ENCODE measurements around the gene NSUN6. TPM values are rescaled to one million over a fixed set of nuclear protein-coding genes. Genes with fewer than 3 reads are reported as not detected.
A peak's percentile ranks its signal among the peaks of the same experiment; 100 is the strongest.

Gene NSUN6
- total RNA-seq, result 8.9 TPM
- long read RNA-seq, partial matches to known transcripts, result 3 of 14 reads
- long read RNA-seq, other reads (novel, unspliced or antisense), result 7 of 14 reads

- DNase-seq (ENCODE audit: low spot score), result peak; percentile 95
Observed at GRCh38 chr10:18651324-18652007, at the start of gene NSUN6. Gene NSUN6, minus strand, starts transcription at chr10:18651587. Its CDS starts 384 bp downstream, at chr10:18651203.

- no peak for DNase-seq (ENCODE audit: low spot score)
Observed at GRCh38 chr10:18699849-18700840, 48.8 kb upstream of the NSUN6 start.

DNA sequence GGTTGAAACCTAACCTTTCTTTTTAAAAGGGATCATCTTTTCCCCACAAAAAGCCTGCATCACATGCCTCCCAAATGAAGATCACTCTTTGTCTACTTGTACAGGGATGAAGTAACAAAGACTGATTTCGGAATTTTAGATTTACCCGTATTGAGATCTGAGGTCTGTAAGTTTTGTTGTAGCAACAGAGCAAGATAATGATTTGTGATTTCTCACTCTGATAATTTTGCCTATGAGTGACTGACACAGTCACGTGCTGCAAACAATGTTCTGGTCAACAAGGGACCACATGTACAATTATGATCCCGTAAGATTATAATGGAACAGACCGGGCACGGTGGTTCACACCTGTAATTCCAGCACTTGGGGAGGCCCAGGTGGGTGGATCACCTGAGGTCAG is 39.2 kb upstream of the NSUN6 start:
- DNase-seq (ENCODE audit: low spot score), result no peak

- DNase-seq (ENCODE audit: low spot score), result no peak
Observed at GRCh38 chr10:18689498-18689897, 38.1 kb upstream of the NSUN6 start.

- DNase-seq (ENCODE audit: low spot score), result no peak
Observed at GRCh38 chr10:18687706-18688105, 36.3 kb upstream of the NSUN6 start.

DNA sequence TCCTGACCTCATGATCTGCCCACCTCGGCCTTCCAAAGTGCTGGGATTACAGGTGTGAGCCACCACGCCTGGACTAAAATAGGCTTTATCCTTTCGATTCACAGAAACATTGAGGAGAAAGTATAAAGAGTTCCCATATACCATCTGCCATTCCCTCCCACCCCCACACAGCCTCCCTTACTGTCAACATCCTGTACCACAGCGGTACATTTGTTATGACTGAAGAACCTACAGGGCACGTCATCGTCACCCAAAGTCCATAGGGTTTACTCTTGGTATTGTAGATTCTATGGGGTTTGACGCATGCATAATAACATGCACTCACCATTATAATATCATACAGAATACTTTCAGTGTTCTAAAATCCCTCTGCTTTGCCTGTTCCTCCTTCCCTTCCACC is 35.8 kb upstream of the NSUN6 start:
- DNase-seq (ENCODE audit: low spot score), result no peak

- DNase-seq (ENCODE audit: low spot score), result no peak
Observed at GRCh38 chr10:18685555-18685954, 34.2 kb upstream of the NSUN6 start.

- no peak for DNase-seq (ENCODE audit: low spot score)
Observed at GRCh38 chr10:18684953-18685352, 33.6 kb upstream of the NSUN6 start.

- DNase-seq (ENCODE audit: low spot score), result no peak
Observed at GRCh38 chr10:18684416-18684815, 33.0 kb upstream of the NSUN6 start.

DNA sequence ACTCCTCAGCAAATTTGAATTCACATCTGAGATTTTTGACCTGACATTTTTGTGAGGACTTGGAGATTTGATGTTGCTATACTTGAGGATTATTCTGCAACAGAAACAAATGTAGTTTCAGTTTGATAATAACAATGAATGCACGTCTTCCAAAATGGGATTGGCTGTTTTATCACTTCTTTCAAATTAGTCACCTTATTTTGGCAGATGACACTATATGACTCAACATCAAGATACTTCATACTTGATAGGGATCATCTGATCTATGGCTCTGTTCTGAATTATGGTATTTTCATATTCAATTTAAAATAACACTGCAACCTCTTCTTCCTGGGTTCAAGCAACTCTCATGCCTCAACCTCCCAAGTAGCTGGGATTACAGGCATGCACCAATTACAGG is 32.0 kb upstream of the NSUN6 start:
- DNase-seq (ENCODE audit: low spot score), result no peak

DNA sequence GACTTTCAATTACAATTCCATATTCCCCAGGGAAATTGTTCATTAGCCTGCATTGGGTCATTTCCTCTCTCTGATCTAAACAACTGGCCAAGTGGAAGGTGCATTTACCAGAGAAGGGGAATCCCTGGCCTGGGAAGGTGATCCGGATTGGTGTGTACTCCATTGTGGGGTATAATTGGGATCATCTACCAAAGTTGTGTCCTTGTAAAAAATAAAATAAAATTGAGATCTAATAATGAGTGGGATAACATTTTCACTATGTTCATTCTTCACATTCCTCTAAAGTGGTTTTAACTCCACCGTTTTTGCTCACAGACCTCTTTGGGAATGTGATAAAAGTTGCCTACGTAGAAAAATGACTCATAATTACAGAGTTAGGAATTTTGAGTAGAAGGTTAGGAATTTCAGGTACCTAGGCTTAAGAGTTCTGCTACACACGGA is 30.6 kb upstream of the NSUN6 start:
- no peak for DNase-seq (ENCODE audit: low spot score)

DNA sequence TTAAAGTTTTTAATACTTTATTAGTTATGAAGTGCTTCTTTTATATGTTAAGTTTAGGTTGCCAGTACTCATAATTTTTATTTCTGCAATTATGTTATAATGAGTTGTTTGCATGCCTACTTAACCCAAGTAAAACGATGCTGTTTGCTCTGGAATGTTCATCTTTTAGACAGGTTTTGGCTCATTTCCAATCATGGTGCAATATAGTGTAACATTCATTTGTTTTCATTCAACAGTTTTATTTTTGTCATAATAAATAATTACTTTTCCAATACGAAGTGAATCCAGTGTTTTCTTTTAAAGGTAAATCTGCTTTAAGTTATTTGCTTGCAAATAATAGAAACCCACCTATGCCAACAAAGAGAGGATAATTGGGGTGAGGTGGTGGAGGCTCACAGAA is 30.0 kb upstream of the NSUN6 start:
- no peak for DNase-seq (ENCODE audit: low spot score)

GRCh38 chr10:18680754-18681153 is 29.4 kb upstream of the NSUN6 start:
- no peak for DNase-seq (ENCODE audit: low spot score)

DNA sequence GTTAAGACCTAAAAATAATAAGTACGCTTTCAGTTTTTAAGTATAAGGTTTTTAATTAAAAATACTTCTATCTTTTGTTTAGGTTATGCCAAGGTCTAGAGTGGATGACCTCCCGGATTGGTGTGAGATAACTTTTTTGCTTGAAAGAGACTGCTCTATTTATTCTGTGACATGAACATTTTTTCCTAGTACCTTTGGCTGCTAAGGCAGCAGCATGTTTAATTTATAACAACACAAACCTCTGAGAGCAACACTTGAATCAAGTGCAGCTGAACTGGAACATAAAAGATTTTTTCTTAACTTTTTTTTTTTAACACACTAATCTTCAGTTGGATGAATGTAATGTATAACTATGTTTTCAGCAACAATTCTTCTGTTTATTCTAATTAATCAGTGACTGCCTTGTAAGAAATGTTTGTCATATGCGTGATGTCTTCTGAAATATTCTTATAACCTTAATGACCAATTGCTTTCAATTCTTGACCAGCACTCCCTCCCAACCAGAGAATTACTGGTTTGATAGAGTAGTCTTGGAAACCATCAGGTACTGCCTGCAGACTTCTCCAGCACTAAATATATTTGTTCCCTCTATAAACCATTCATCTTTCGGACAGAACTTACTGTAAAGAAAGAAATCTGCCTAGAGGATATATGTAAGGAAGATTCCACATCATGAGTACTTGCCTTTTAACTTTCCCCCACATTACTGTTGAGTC is 23.9 kb upstream of the NSUN6 start:
- no peak for DNase-seq (ENCODE audit: low spot score)

DNA sequence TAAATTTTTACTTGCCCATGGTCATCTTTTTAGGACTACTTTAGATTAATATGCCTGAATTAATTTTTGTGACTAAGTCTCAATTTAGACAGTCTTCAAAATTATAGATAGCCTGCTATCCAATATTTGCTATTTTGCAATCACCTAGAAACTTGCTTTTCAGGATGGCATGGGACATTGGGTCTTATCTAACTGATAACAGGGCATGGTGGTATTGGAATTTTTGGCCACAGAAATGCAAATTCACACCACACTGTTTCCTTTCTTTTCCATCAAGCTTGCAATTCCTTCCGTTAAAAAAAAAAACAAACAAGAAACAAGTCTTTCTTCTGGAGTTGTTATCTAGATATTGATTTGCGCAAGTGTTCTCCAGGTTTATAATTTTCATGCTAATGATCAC is 16.6 kb upstream of the NSUN6 start:
- no peak for DNase-seq (ENCODE audit: low spot score)

GRCh38 chr10:18666810-18667209 is 15.4 kb upstream of the NSUN6 start:
- no peak for DNase-seq (ENCODE audit: low spot score)

DNA sequence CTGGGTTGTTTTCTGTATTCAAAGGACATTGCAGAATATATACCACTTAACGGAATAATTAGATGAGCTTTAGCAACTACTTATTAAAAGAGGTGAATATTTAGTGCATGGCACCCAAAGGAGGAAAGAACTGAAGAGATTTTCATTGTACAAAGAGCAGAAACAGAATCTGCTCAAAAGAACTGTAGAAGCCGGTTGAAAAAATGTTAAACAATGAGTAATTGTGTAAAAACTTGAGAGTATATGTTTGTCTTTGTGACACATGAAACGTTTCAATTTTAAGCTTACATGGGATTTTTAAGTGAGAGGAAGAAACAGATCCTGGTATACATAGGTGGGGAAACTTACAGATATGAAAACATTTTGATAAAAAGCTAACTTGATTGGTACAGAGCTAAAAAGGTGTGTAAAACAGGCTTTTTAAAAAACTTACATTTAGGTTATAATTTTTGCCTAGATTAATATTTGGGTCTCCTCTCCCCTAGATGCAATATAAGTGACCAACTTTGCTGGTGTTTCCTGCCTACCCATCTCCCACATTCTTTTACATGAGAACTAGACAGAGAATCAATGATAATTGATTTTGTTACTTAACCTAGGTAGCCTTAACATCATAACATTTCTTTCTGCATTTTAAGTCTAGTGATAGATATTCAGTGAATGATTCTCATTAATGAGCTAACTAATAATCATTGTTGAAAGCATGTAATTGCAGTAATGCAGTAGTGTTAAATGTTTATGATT is 14.6 kb upstream of the NSUN6 start:
- no peak for DNase-seq (ENCODE audit: low spot score)

DNA sequence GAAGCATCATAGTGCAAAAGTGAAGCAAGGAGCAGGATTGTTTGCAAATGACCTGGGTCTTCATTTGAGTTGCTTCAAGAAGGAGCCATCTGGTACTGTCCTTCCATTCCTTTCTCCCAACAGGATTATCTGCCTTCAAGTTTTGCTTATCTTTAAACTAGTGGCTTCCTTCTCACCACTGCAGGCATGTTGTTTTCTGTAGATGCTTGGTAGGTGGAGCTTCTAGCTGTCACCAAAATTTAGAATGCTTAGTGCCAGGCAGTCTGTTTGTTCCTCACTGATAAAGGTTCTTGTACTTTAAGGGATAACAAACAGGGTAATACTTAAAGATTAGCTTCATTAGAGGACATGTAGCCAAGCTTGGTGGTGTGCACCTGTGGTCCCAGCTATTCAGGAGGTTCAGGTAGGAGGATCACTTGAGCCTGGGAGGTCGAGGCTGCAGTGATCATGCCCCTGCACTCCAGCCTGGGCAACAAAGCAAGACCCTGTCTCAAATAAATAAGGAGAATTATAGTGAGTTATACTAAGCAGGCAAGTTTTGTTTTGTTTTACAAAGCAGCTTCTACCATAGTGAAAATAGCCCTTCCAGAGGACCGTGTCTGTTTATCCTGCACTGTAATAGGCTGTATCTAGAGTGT is 13.6 kb upstream of the NSUN6 start:
- DNase-seq (ENCODE audit: low spot score), result no peak

- no peak for DNase-seq (ENCODE audit: low spot score)
Observed at GRCh38 chr10:18660816-18661431, 9.5 kb upstream of the NSUN6 start.

All from mesenteric fat pad (tissue), 1 donor.